ENCODE results near the gene EBI3. TPM values are rescaled to one million over a fixed set of nuclear protein-coding genes. Genes with fewer than 3 reads are reported as not detected.
"Not testable (repeated sequence)": the region's sequence is repeated elsewhere in the genome, so short reads cannot be mapped to it uniquely, and the experiment has no call there.

Gene EBI3
- polyA plus RNA-seq, 1 donor, result 4.2 TPM

GRCh38 chr19:4220188-4220587 lies 9.1 kb upstream of the EBI3 start:
- Histone ChIP-seq H3K9me3 (ENCODE audit: control insufficient read depth, low read depth, low read length) (peaks cover 4% of the 10 kb centered on the region), H3K4me3 (ENCODE audit: low read length) (no peak overlapping the region), H3K4me1 (ENCODE audit: control insufficient read depth, insufficient read depth, low read length) (no peaks in the 10 kb centered on the region), H3K27ac (ENCODE audit: low read length) (no peak overlapping the region), H3K27me3 (ENCODE audit: control insufficient read depth, insufficient read depth, low read length) (no peaks in the 10 kb centered on the region), H3K36me3 (ENCODE audit: control insufficient read depth, insufficient read depth, low read length) (no peaks in the 10 kb centered on the region)
- no peak for DNase-seq
- WGBS (ENCODE audit: insufficient coverage, low lambda C conversion rate), result no CpG with 5 or more reads among the region's 7 CpGs

- Histone ChIP-seq H3K4me1 (ENCODE audit: control insufficient read depth, insufficient read depth, low read length) (peaks cover 9% of the 10 kb centered on the region), H3K27me3 (ENCODE audit: control insufficient read depth, insufficient read depth, low read length) (peaks cover 2% of the 10 kb centered on the region), H3K9me3 (ENCODE audit: control insufficient read depth, low read depth, low read length) (no peaks in the 10 kb centered on the region), H3K36me3 (ENCODE audit: control insufficient read depth, insufficient read depth, low read length) (no peaks in the 10 kb centered on the region), H3K4me3 (ENCODE audit: low read length) (no peak overlapping the region), H3K27ac (ENCODE audit: low read length) (no peak overlapping the region)
- WGBS (ENCODE audit: insufficient coverage, low lambda C conversion rate), result no CpG with 5 or more reads among the region's 15 CpGs
- no peak for DNase-seq
These were observed 4.9 kb upstream of the EBI3 start for GRCh38 chr19:4224470-4224869.

DNA sequence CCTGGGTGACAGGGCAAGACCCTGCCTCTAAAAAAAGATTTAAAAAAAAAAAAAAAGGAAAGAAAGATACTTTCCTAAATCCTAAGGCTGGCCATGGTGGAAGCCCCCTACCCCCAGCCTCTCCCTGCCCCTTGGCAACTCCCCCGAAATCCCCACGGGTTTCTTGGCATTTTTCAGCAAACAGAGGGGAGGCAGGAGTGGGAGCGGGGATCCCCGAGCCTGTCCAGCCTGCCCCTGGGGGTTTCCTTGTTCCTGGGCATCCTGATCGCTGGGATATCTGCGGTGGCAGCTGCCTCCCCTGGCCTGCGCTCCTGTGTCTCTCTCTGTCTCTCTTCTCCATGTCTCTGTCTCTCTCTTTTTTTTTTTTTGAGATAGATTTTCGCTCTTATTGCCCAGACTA lies 3.4 kb upstream of the EBI3 start:
- no peak for DNase-seq
- H3K9me3 ChIP-seq (ENCODE audit: control insufficient read depth, low read depth, low read length), result no peaks in the 10 kb centered on the region
- H3K4me1 ChIP-seq (ENCODE audit: control insufficient read depth, insufficient read depth, low read length), result peaks cover 10% of the 10 kb centered on the region
- H3K27ac ChIP-seq (ENCODE audit: low read length), result no peak overlapping the region
- H3K36me3 ChIP-seq (ENCODE audit: control insufficient read depth, insufficient read depth, low read length), result no peaks in the 10 kb centered on the region
- peaks cover 2% of the 10 kb centered on the region for H3K27me3 ChIP-seq (ENCODE audit: control insufficient read depth, insufficient read depth, low read length)
- H3K4me3 ChIP-seq (ENCODE audit: low read length), result no peak overlapping the region
- 92% methylated on average over 2 of the region's 8 CpGs for WGBS (ENCODE audit: insufficient coverage, low lambda C conversion rate)

- Histone ChIP-seq H3K4me3 (ENCODE audit: low read length) (no peak overlapping the region), H3K9me3 (ENCODE audit: control insufficient read depth, low read depth, low read length) (no peaks in the 10 kb centered on the region), H3K4me1 (ENCODE audit: control insufficient read depth, insufficient read depth, low read length) (peaks cover 10% of the 10 kb centered on the region), H3K27ac (ENCODE audit: low read length) (no peak overlapping the region), H3K27me3 (ENCODE audit: control insufficient read depth, insufficient read depth, low read length) (peaks cover 2% of the 10 kb centered on the region), H3K36me3 (ENCODE audit: control insufficient read depth, insufficient read depth, low read length) (no peaks in the 10 kb centered on the region)
- DNase-seq, result no peak
These were observed 1.6 kb upstream of the EBI3 start for GRCh38 chr19:4227771-4228170.

- H3K4me1 ChIP-seq (ENCODE audit: control insufficient read depth, insufficient read depth, low read length), result peaks cover 10% of the 10 kb centered on the region
- no peak for DNase-seq
- H3K36me3 ChIP-seq (ENCODE audit: control insufficient read depth, insufficient read depth, low read length), result no peaks in the 10 kb centered on the region
- no peak overlapping the region for H3K27ac ChIP-seq (ENCODE audit: low read length)
- no peak overlapping the region for H3K4me3 ChIP-seq (ENCODE audit: low read length)
- no peaks in the 10 kb centered on the region for H3K9me3 ChIP-seq (ENCODE audit: control insufficient read depth, low read depth, low read length)
- 81% methylated on average over 2 of the region's 2 CpGs for WGBS (ENCODE audit: insufficient coverage, low lambda C conversion rate)
- H3K27me3 ChIP-seq (ENCODE audit: control insufficient read depth, insufficient read depth, low read length), result peaks cover 5% of the 10 kb centered on the region
These were observed 551 bp upstream of the EBI3 start for GRCh38 chr19:4228765-4229178.

- not testable (repeated sequence) for H3K27ac ChIP-seq (ENCODE audit: low read length); H3K36me3 ChIP-seq (ENCODE audit: control insufficient read depth, insufficient read depth, low read length); DNase-seq; H3K27me3 ChIP-seq (ENCODE audit: control insufficient read depth, insufficient read depth, low read length); H3K9me3 ChIP-seq (ENCODE audit: control insufficient read depth, low read depth, low read length); H3K4me1 ChIP-seq (ENCODE audit: control insufficient read depth, insufficient read depth, low read length); H3K4me3 ChIP-seq (ENCODE audit: low read length)
- 100% methylated on average over 4 of the region's 6 CpGs for WGBS (ENCODE audit: insufficient coverage, low lambda C conversion rate)
These were observed 914 bp downstream of the EBI3 start for GRCh38 chr19:4230237-4230636.

GRCh38 chr19:4231521-4231920 lies 2.2 kb downstream of the EBI3 start:
- not testable (repeated sequence) for H3K4me1 ChIP-seq (ENCODE audit: control insufficient read depth, insufficient read depth, low read length); H3K27me3 ChIP-seq (ENCODE audit: control insufficient read depth, insufficient read depth, low read length); H3K36me3 ChIP-seq (ENCODE audit: control insufficient read depth, insufficient read depth, low read length); H3K4me3 ChIP-seq (ENCODE audit: low read length); DNase-seq; H3K9me3 ChIP-seq (ENCODE audit: control insufficient read depth, low read depth, low read length); H3K27ac ChIP-seq (ENCODE audit: low read length)
- no CpG with 5 or more reads among the region's 6 CpGs for WGBS (ENCODE audit: insufficient coverage, low lambda C conversion rate)

DNA sequence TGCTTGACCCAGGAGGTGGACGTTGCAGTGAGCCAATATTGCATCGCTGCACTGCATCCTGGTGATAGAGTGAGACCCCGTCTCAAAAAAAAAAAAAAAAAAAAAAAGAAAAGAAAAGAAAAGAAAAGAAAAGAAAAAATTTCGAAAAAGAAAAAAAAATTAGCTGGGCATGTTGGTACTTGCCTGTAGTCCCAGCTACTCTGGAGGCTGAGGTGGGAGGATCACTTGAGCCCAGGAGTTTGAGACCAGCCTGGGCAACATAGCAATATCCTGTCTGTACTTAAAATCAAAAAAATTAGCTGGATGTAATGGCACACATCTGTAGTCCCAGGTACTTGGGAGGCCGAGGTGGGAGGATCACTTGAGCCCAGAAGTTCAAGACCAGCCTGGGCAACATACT lies 2.8 kb downstream of the EBI3 start:
- WGBS (ENCODE audit: insufficient coverage, low lambda C conversion rate), result 100% methylated on average over 2 of the region's 5 CpGs
- H3K9me3 ChIP-seq (ENCODE audit: control insufficient read depth, low read depth, low read length); H3K27ac ChIP-seq (ENCODE audit: low read length); H3K4me3 ChIP-seq (ENCODE audit: low read length); H3K4me1 ChIP-seq (ENCODE audit: control insufficient read depth, insufficient read depth, low read length); H3K36me3 ChIP-seq (ENCODE audit: control insufficient read depth, insufficient read depth, low read length); DNase-seq: not testable (repeated sequence)
- peaks cover 10% of the 10 kb centered on the region for H3K27me3 ChIP-seq (ENCODE audit: control insufficient read depth, insufficient read depth, low read length)

DNA sequence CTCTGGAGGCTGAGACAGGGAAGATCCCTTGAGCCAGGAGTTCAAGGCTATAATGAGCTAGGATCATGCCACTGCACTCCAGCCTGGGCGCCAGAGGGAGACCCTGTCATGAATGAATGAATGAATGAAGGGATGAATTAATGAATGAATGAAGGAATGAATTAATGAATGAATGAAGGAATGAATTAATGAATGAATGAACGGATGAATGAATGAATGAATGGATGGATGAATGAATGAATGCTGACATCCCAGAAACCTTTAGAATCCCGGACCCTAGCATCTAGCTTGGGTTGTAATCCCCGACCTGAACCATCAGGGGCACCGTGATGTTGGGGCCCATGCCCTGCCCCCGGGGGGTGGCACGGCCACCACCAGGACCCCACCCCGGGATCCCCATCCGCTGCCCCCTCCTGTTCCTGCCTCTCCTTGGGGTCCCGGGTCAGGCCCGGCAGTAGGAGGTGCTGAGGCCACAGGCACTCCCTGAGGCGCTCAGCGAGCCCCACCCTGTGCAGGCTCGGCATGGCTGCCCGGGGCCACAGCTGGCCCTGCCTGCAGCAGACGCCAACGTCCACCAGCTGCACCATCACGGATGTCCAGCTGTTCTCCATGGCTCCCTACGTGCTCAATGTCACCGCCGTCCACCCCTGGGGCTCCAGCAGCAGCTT lies 3.4 kb downstream of the EBI3 start:
- H3K4me3 ChIP-seq (ENCODE audit: low read length), result no peak overlapping the region

DNA sequence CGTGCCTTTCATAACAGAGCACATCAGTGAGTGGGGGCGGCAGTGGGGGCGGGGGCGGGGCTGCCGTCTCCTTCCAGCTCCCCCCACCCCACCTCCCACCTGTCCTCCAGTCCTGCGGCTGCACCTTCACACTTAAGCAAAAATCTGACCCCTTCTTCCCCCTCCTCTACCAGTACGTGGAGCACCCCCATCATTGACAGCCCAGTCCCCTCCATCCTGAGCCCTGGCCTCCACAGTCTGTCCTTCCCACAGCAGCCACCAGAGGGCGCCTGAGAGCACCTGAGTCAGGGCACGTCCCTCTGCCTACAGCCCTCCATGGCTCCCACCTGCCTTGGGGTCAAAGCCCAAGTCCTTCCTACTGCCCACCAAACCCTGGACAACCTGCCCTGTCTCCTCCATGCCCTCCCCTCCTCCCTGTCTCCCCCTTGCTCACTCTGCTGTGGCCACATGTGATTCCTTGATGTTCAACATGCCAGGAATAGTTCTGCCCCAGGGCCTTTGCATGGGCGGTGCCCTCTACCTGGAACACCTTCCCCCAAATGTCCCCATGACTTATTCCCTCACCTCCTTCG lies 4.0 kb downstream of the EBI3 start:
- H3K4me3 ChIP-seq (ENCODE audit: low read length), result no peak overlapping the region
- peaks cover 10% of the 10 kb centered on the region for H3K4me1 ChIP-seq (ENCODE audit: control insufficient read depth, insufficient read depth, low read length)
- WGBS (ENCODE audit: insufficient coverage, low lambda C conversion rate), result no CpG with 5 or more reads among the region's 11 CpGs
- H3K27ac ChIP-seq (ENCODE audit: low read length), result no peak overlapping the region
- no peak for DNase-seq
- H3K27me3 ChIP-seq (ENCODE audit: control insufficient read depth, insufficient read depth, low read length), result peaks cover 9% of the 10 kb centered on the region
- no peaks in the 10 kb centered on the region for H3K36me3 ChIP-seq (ENCODE audit: control insufficient read depth, insufficient read depth, low read length)
- no peaks in the 10 kb centered on the region for H3K9me3 ChIP-seq (ENCODE audit: control insufficient read depth, low read depth, low read length)

More for the DNA sequence above, 3.4 kb downstream of the EBI3 start:
- no CpG with 5 or more reads among the region's 21 CpGs for WGBS (ENCODE audit: insufficient coverage, low lambda C conversion rate)
- Histone ChIP-seq H3K4me1 (ENCODE audit: control insufficient read depth, insufficient read depth, low read length) (peaks cover 10% of the 10 kb centered on the region), H3K27me3 (ENCODE audit: control insufficient read depth, insufficient read depth, low read length) (peaks cover 9% of the 10 kb centered on the region), H3K36me3 (ENCODE audit: control insufficient read depth, insufficient read depth, low read length) (no peaks in the 10 kb centered on the region), H3K27ac (ENCODE audit: low read length) (no peak overlapping the region), H3K9me3 (ENCODE audit: control insufficient read depth, low read depth, low read length) (no peaks in the 10 kb centered on the region)
- DNase-seq, result no peak

Measured in large intestine (tissue), 3 donors.